Measurements from ENCODE around the gene HPSE2.

HPSE2 gene

GRCh38 chr10:99170116-99170675 is 65.5 kb downstream of the HPSE2 start:
- no peak for TF ChIP-seq TAF1 (IDR thresholded peaks at IDR 0.05; ENCODE audit: borderline replicate concordance, insufficient read depth, low read length)
- no peak for TF ChIP-seq FOXP2 (optimal IDR thresholded peaks at IDR 0.05; ENCODE audit: borderline replicate concordance, extremely low read depth, extremely low read length, insufficient read depth)
- no peak for TF ChIP-seq POLR2AphosphoS5 (IDR thresholded peaks at IDR 0.05; ENCODE audit: low read depth, low read length)
- TF ChIP-seq, protein P1, sequence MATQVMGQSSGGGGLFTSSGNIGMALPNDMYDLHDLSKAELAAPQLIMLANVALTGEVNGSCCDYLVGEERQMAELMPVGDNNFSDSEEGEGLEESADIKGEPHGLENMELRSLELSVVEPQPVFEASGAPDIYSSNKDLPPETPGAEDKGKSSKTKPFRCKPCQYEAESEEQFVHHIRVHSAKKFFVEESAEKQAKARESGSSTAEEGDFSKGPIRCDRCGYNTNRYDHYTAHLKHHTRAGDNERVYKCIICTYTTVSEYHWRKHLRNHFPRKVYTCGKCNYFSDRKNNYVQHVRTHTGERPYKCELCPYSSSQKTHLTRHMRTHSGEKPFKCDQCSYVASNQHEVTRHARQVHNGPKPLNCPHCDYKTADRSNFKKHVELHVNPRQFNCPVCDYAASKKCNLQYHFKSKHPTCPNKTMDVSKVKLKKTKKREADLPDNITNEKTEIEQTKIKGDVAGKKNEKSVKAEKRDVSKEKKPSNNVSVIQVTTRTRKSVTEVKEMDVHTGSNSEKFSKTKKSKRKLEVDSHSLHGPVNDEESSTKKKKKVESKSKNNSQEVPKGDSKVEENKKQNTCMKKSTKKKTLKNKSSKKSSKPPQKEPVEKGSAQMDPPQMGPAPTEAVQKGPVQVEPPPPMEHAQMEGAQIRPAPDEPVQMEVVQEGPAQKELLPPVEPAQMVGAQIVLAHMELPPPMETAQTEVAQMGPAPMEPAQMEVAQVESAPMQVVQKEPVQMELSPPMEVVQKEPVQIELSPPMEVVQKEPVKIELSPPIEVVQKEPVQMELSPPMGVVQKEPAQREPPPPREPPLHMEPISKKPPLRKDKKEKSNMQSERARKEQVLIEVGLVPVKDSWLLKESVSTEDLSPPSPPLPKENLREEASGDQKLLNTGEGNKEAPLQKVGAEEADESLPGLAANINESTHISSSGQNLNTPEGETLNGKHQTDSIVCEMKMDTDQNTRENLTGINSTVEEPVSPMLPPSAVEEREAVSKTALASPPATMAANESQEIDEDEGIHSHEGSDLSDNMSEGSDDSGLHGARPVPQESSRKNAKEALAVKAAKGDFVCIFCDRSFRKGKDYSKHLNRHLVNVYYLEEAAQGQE (IDR thresholded peaks at IDR 0.05; ENCODE audit: insufficient read depth in 1 of 2, low read depth in 2 of 2, low read length in 2 of 2): no peak
- no peak for TF ChIP-seq SIN3A (IDR thresholded peaks at IDR 0.05; ENCODE audit: borderline replicate concordance, insufficient read depth, low read length)

- TF ChIP-seq POLR2AphosphoS5 (IDR thresholded peaks at IDR 0.05; ENCODE audit: low read depth, low read length) (no peak), FOXP2 (optimal IDR thresholded peaks at IDR 0.05; ENCODE audit: borderline replicate concordance, extremely low read depth, extremely low read length, insufficient read depth) (no peak), SIN3A (IDR thresholded peaks at IDR 0.05; ENCODE audit: borderline replicate concordance, insufficient read depth, low read length) (no peak), TAF1 (IDR thresholded peaks at IDR 0.05; ENCODE audit: borderline replicate concordance, insufficient read depth, low read length) (no peak)
- TF ChIP-seq, protein P1 (IDR thresholded peaks at IDR 0.05; ENCODE audit: insufficient read depth in 1 of 2, low read depth in 2 of 2, low read length in 2 of 2): no peak
These were observed 74.5 kb downstream of the HPSE2 start for GRCh38 chr10:99161165-99161564.

GRCh38 chr10:99143651-99144050 is 92.0 kb downstream of the HPSE2 start:
- TF ChIP-seq FOXP2 (optimal IDR thresholded peaks at IDR 0.05; ENCODE audit: borderline replicate concordance, extremely low read depth, extremely low read length, insufficient read depth): no peak
- no peak for TF ChIP-seq SIN3A (IDR thresholded peaks at IDR 0.05; ENCODE audit: borderline replicate concordance, insufficient read depth, low read length)
- TF ChIP-seq POLR2AphosphoS5 (IDR thresholded peaks at IDR 0.05; ENCODE audit: low read depth, low read length): no peak
- TF ChIP-seq, protein P1 (IDR thresholded peaks at IDR 0.05; ENCODE audit: insufficient read depth in 1 of 2, low read depth in 2 of 2, low read length in 2 of 2): no peak

DNA sequence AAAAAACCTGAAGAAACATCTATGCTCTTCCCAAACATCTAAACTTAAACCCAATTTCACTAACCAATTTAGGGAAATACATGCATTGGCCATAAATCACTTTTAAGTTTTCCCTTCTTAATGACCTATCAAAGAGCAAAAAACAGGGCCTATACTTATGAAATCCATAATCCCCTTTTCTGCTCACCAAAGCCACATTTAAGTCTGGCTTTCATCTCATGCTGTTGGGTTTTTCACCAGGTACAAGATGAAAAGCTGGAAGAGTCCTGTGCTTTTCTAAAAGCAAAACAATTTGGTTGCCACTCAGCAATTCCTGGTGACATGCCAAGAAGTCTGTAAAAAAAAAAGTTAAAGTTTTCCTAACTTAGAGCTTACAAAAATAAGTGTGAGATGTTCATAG is 92.6 kb downstream of the HPSE2 start:
- TF ChIP-seq FOXP2 (optimal IDR thresholded peaks at IDR 0.05; ENCODE audit: borderline replicate concordance, extremely low read depth, extremely low read length, insufficient read depth): no peak
- TF ChIP-seq SIN3A (IDR thresholded peaks at IDR 0.05; ENCODE audit: borderline replicate concordance, insufficient read depth, low read length): no peak
- TF ChIP-seq POLR2AphosphoS5 (IDR thresholded peaks at IDR 0.05; ENCODE audit: low read depth, low read length): no peak
- TF ChIP-seq, protein P1 (IDR thresholded peaks at IDR 0.05; ENCODE audit: insufficient read depth in 1 of 2, low read depth in 2 of 2, low read length in 2 of 2): no peak
- TF ChIP-seq TAF1 (IDR thresholded peaks at IDR 0.05; ENCODE audit: borderline replicate concordance, insufficient read depth, low read length): no peak

DNA sequence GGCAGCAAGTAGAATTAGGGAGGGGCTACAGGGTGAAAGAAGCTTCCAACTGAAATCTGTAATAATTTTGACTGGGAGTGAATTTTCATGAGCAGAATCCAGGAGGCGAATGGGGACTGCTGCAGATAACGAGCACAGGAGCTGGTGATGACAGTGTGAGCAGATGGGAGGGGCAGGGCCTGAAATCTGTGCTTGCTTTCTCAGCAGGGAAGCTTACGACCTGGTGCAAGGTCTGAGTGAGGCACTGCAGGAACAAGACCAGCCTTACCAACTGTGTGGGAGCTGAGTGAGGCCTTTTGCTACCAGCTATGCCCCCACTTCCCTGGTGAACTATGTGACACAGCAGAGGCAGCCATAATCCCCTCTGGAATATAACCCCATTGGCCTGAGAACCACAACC is 109.8 kb downstream of the HPSE2 start:
- no peak for TF ChIP-seq FOXP2 (optimal IDR thresholded peaks at IDR 0.05; ENCODE audit: borderline replicate concordance, extremely low read depth, extremely low read length, insufficient read depth)
- no peak for TF ChIP-seq SIN3A (IDR thresholded peaks at IDR 0.05; ENCODE audit: borderline replicate concordance, insufficient read depth, low read length)
- TF ChIP-seq, protein P1 (IDR thresholded peaks at IDR 0.05; ENCODE audit: insufficient read depth in 1 of 2, low read depth in 2 of 2, low read length in 2 of 2): no peak
- TF ChIP-seq TAF1 (IDR thresholded peaks at IDR 0.05; ENCODE audit: borderline replicate concordance, insufficient read depth, low read length): no peak

Measured in PFSK-1 (cell line).